Measurements from ENCODE around the gene PGBD2.
"Not testable (repeated sequence)": the region's sequence is repeated elsewhere in the genome, so short reads cannot be mapped to it uniquely, and the experiment has no call there.

PGBD2 gene, protein sequence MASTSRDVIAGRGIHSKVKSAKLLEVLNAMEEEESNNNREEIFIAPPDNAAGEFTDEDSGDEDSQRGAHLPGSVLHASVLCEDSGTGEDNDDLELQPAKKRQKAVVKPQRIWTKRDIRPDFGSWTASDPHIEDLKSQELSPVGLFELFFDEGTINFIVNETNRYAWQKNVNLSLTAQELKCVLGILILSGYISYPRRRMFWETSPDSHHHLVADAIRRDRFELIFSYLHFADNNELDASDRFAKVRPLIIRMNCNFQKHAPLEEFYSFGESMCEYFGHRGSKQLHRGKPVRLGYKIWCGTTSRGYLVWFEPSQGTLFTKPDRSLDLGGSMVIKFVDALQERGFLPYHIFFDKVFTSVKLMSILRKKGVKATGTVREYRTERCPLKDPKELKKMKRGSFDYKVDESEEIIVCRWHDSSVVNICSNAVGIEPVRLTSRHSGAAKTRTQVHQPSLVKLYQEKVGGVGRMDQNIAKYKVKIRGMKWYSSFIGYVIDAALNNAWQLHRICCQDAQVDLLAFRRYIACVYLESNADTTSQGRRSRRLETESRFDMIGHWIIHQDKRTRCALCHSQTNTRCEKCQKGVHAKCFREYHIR

DNA sequence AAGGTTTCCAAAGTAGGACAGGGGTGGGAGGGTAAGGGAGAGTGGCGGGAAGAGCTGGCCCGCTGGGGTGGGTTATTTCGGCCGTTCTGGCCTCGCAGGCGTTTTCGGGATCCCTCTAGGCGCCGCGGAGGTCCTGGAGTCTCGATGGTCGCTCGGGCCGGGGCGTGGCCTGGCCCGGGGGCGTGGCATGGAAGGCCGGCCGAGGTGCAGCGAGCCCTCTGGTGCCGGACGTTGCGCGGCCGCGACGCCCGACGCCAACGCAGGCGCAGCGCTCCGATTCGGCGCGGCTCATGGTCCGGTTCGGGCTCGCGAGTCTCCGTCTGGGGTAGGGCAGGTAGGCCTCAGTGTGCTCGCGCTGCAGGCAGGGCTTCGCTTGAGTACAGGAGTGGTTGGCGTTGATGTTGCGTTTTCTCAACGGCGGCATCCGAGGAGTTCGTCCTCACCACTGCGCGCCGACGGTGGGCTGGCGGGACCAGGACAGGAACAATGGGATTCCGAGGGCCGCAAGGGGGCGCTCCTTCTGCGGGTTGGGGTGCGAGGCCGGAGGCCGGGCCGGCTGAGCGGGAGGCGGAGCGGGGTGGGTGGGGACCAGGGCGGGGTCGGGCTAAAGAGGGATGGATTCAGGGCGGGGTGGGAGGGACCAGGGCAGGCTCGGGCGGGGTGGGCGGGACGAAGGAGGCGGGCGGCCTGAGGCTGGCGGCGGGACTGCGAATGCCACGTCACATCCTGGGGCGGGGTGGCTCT is at the start of gene PGBD2:
Gene PGBD2 (plus strand): TSS at position 227 of the 744 bp plus-strand sequence. CDS start 7,628 bp downstream, outside the sequence.
- peak; percentile 96 to 97 for DNase-seq (ENCODE audit: low read depth in 2 of 2)

DNA sequence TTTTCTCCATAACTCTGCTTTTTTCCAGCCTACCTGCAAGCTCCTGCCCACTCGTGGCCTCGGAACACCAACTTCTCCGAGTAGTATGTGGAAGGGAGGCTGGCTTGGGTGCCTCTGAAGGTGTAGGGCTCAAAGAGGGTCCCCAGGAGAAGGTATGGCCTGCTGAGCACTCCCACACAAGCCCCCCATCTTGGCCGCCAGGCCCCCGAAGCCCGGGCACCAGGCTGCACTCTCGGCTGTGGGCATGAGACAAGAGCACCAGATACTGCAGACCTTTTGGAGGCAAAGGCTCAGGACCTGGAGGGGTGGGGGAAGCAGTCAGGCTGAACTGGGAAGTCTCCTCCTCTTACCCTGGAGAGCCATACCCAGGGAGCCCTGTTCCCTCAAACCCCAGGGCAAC is 48.8 kb upstream of the PGBD2 start:
- DNase-seq (ENCODE audit: low read depth in 2 of 2): no peak

DNA sequence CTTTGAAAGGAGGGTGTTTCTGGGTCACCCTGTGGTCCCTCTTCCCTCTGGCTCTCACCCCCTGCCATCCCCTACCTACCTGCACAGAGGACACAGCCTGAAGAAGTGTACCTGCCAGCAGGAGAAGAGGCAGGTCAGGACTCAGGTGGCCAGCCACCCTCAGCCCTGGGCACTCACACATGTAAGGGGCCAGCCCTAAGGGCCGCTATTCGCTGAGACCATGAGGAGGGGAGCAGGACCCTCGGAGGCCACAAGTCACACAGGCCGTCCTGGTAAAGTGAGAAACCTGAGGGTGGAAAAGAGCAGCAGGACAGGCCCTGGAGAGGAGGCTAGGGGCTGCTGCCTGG is 48.3 kb upstream of the PGBD2 start:
- DNase-seq (ENCODE audit: low read depth in 2 of 2): no peak

DNA sequence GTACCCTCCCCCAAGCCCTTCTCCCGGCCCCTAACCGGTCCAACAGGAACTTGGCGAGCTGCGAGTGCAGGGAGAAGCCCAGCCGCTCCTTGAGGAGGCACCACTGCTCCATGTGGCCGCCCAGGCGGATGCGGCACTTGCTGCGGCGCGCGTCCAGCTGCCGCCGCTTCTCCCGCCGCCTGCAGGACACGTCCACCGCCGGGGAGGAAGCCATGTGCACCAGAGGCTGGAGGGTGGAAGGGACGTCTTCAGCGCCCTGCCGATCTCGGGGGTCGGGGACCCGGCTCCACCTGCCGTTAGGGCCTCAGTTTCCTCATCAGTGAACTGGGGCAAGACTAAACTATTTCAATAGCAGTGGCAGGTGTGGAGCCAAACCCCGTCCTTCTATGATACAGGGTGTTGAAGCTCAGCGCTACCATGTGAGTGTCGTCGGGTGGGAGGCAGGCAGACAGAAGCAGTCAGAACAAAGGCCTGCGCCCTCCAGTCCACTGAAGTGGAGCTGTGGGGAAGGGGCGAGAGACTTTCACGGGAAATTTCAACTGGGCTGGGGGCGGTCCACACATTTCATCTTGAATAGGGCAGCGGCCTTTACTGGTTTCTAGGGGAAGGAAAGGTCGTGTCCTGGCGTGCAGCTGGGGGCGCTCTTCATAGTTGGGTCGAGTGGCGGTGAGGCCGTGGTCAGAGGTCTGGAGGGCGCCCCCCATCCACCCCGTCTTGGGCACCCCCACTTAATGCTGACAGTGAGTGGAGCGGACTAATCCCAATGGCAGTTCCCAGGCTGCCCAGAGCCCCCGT is 47.7 kb upstream of the PGBD2 start:
- DNase-seq (ENCODE audit: low read depth in 2 of 2): no peak

DNA sequence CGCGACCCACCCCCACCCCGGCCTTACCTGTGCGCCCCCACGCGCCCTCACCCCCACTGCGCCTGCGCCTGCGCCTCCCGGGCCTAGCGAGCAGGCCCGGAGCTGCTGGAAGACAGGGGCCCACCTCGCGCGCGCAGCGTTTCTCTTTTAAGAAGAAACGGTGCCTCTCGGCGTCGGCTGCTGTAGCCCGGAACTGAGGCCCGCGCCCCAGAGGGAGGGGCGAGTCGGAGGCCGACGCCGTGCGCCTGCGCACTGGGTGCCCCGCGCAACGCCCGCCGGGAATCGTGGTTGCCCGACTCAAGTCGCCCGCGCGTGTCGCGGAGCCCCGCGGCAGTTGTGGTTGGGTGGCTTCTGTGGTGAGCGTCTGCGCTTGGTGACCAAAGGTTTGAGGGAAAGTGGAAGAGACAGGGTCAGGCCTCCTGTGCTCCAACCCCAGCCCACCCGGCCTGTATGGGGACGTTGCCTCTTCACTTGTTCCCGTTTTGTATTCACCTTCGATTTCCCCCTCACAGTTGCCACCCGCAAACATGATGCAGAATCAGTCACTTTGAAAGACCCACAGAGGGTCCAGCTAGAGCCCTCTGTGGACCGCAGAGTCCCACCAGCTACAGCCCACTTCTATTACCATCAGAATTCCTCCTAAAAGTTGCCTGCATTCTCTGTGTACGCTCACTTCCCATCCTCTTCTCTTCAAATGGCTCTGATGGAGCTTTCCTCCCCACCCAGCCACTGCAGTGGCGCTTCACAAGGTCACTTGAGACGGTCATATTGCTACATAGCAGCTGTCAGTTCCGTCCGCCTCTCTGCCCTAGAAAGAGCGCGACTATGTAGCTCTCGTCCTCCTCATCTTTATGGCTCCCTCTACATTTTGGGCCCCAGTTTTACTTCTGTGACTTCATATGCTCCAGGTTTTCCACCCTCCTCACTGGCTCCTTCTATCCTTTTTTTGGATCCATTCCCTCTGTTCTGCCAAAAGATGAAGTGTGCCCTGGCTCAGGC is 46.8 kb upstream of the PGBD2 start, which contains the start of gene ZNF692:
Gene ZNF692 (minus strand): TSS at position 195 of the 999 bp plus-strand sequence. CDS start 776 bp downstream, outside the sequence.
- peak; percentile 95 for DNase-seq (ENCODE audit: low read depth in 2 of 2)

DNA sequence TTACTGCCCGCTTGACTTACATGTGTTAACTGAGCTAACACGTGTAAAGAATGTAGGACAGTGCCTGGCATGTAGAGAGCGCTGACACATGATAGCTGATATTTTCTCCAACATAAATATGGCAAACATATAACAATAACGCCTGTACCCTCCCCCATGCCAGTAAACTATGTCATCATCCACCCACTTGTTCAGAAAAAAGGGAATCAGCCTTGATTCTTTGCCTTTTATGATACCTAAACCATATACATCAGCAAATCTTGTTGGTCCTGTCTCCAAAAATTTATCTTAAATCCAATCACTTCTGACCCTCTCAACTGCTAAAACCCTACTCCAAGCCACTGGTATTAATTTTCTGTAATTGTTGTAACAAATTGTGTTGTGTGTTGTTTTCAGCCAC is 46.0 kb upstream of the PGBD2 start:
- DNase-seq (ENCODE audit: low read depth in 2 of 2): no peak

DNA sequence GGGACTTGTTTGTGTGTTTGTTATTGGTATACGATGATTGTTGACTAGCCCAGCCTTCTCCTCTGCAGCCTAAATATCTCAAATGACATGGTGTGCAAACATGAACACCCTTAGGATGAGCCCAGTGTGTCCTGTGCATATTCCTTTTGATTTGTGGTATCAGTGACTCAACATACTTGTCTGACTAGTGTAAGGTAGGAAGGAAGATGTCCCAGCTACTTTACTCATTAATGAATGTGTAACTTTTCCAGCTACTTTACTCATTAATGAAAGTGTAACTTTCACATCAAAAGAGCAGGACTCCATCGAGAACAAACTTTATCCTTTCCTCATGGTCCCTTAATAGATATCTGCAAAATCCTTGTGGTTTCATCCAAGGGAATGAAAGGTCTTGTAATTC is 44.4 kb upstream of the PGBD2 start:
- DNase-seq (ENCODE audit: low read depth in 2 of 2): no peak

DNA sequence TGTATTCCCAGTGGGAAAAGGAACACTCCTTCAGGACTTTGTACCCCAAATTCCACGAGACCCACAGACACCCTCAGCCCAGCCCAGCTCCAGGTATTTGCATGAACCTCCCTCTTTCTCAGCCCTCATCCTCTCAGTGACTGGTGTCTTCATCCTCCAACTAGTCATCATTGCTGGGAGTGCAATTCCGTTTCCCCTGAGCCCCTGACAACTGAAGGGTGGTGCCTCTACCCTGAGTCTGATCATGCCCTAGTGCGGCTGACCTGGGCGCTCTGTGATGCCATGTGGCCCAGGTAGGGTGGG is 43.4 kb upstream of the PGBD2 start:
- no peak for DNase-seq (ENCODE audit: low read depth in 2 of 2)

- peak; percentile 77 to 78 for DNase-seq (ENCODE audit: low read depth in 2 of 2)
Measured at GRCh38 chr1:248862998-248863881, 42.8 kb upstream of the PGBD2 start.

DNA sequence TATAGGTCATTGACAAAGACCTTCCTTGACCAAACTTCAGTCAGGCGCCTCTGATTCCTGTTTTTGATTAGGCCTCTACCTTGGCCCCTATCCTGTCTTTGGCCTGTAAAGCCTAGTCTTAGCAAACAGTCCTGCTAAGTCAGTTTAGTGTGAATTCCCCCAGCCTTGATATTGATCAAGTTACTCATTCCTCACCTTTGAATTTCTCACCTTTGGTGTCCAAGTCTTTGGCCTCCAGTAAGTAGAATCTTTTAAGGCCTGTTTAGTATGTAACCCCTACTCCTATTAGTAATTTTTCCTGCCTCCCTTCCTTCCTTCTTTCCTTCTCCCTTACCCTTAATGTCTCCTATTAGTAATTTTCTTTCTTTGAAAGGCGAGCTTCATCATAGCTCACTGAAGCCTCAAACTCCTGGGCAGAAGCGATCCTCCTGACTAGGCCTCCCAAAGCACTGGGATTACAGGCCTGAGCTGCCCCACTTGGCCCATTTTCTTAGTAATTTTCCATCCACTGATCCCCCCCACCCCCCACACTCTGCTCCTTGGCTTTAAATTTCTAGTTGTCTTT is 34.1 kb upstream of the PGBD2 start:
- DNase-seq (ENCODE audit: low read depth in 2 of 2): no peak

- peak in 1 of 2 donors; percentile 45 for DNase-seq (ENCODE audit: low read depth in 2 of 2)
Measured at GRCh38 chr1:248872752-248873408, 33.2 kb upstream of the PGBD2 start.

DNA sequence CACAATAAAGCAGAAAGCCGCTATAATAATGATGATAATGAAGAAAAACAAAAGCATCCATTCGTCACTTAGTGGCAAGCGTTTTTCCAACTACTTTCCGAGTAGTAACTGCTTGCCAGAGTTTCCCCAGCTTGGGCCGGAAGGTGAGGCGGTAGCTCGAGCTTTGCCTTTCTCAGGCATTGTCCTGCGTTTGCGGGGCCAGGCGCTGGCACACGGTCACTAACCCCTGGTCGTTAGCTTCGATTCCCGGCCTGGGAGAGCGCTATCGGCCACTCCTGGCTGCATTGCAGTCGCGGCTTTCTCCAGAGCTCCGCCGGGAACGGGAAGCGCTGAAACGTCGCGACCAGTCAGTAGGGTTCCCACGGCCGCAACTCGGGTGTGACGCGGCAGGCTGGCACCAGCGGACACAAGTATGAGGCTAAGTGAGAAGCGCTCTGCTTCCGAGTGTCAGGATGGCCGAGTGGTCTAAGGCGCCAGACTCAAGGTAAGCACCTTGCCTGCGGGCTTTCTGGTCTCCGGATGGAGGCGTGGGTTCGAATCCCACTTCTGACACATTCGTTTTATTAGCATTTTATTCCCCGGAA is 32.5 kb upstream of the PGBD2 start:
- DNase-seq (ENCODE audit: low read depth in 2 of 2): peak; percentile 83 to 95

- DNase-seq (ENCODE audit: low read depth in 2 of 2): peak; percentile 63 to 76
Measured at GRCh38 chr1:248873993-248874533, 32.0 kb upstream of the PGBD2 start.

GRCh38 chr1:248881261-248881660 is 24.8 kb upstream of the PGBD2 start:
- no peak for DNase-seq (ENCODE audit: low read depth in 2 of 2)

- not testable (repeated sequence) for DNase-seq (ENCODE audit: low read depth in 2 of 2)
Measured at GRCh38 chr1:248882427-248882826, 23.6 kb upstream of the PGBD2 start.

- no peak for DNase-seq (ENCODE audit: low read depth in 2 of 2)
Measured at GRCh38 chr1:248884632-248885295, 21.3 kb upstream of the PGBD2 start.

DNA sequence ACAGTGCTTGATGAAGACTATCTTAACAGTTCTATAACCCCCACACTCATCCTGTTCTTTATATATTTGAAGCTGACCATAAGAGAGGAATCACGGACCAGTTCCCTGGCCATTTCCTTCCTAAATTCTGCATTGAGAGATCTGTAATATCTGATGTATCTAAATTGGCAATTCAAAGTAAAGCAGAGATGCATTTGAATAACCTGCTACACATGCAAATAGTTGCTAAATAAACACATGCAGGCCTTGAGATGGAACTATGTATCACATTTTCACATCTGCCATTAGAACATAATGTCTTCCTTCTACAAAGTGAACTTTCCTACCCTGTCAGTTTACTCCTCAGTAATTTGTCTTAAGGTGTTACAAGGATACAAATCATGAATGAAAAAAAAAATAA is 20.4 kb upstream of the PGBD2 start:
- no peak for DNase-seq (ENCODE audit: low read depth in 2 of 2)

Data from stimulated activated CD8-positive, alpha-beta memory T cell treated with anti-CD3 and anti-CD28 coated beads, Interleukin-2, amount 100 ng/mL, for 48 hours (primary cell).